ENCODE data around the gene MED22.
"Not testable (repeated sequence)": the region's sequence is repeated elsewhere in the genome, so short reads cannot be mapped to it uniquely, and the experiment has no call there.

The MED22 gene

DNA sequence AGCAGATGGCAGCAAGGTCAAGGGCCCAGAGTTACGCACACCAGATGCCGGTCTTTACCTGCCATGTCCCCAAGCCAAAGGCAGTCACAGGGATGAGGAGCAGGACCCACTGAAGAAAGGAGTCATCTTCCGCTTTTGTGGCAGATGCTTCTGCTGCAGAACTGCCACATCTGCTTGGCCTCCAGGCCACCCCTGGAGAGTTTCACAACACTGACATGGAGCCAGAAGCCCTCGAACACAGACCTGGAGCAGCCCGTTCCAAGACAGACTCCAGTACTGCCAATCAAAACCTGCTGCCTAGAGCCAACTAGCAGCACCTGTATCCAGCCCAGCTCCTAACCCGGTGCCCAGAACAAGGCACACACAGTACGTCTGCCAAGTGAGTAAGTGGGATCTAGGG lies 6.8 kb upstream of the MED22 start:
- DNase-seq: no peak

DNA sequence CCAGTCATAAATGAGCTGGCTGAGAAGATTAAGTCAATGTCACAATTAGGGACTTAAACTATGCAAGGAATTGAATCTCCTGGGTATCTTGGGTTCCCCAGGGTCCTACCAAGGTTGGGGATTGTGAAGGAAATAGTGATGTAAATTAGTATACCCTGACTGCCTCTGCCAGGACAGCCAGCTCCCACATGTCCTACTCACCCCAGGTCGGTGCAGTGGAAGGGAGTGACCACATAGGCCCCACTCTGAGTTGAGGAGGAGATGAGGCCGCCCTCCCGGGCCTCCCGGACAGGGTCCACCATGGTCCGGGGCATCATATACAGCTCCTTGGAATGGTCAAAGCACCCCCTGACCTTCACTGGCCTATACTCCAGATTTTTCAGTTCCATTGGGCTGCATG lies 5.6 kb upstream of the MED22 start:
- DNase-seq: no peak

- no peak for DNase-seq
These were observed 4.9 kb upstream of the MED22 start for GRCh38 chr9:133352635-133353340.

- no peak for DNase-seq
These were observed 4.1 kb upstream of the MED22 start for GRCh38 chr9:133351908-133352634.

DNA sequence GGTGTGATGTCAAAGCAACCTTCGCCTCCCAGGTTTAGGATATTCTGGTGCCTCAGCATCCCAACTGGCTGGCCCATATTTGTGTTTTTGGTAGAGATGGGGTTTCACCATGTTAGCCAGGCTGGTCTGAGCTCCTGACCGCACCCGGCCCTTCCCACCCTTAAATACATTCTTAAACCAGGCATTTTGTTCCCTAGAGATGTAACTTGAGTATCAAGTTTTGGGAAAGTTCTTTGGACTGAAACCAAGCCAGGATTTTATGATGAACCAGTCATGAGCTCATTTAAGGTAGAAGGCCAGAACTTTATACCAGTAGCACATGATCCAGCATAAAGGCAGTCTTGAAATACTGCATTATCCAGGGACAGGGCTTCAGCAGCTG lies 3.6 kb upstream of the MED22 start:
- DNase-seq: no peak

GRCh38 chr9:133349965-133350616 lies 2.2 kb upstream of the MED22 start:
- no peak for DNase-seq

- no peak for DNase-seq
These were observed 1.0 kb upstream of the MED22 start for GRCh38 chr9:133348718-133349573.

DNA sequence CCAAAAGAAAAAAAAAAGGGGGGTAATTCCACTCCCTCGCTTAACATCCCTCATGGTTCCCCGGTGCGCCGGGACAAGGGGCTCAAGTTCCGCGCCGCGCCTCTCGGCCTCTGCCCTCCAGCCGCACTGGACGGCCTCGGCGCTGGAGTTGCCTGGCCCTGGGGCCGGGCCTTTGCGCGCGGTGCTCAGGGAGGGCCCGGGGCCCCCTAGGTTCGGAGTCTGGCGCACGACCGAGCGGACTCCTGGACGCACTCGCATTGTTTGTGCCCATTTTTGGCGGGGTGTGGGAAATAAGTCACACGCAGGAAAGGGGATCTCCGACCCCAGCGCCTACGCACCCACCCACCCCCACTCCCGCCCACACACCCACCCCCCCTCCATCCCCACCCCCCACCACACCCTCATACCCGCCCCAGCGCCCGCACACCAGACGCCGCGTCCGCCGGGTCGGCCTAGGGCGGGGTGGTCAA lies 381 bp downstream of the MED22 start:
- peak; percentile 34 for DNase-seq

GRCh38 chr9:133346021-133346785 lies 1.7 kb downstream of the MED22 start:
- DNase-seq: no peak

GRCh38 chr9:133345596-133345995 lies 2.3 kb downstream of the MED22 start:
- no peak for DNase-seq

DNA sequence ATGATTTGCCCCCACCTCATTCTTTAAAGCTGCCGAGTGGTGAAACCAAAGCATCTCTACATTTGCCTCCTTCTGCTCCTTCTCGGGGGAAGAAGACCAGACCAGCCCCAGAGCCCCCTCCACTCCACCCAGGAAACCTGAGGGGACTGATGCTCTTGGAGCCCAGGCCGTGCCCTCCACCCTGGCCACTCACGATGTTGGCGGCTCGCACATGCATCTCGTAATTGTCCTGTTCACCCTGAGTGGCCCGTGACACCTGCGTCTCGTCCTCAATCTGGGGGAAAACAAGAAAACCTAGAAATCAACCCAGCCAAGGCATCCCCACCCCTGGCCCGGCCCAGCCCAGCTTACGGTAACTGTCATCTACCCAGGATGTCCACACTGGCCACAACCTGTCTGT lies 3.0 kb downstream of the MED22 start:
- no peak for DNase-seq

- no peak for DNase-seq
These were observed 3.9 kb downstream of the MED22 start for GRCh38 chr9:133344071-133344470.

DNA sequence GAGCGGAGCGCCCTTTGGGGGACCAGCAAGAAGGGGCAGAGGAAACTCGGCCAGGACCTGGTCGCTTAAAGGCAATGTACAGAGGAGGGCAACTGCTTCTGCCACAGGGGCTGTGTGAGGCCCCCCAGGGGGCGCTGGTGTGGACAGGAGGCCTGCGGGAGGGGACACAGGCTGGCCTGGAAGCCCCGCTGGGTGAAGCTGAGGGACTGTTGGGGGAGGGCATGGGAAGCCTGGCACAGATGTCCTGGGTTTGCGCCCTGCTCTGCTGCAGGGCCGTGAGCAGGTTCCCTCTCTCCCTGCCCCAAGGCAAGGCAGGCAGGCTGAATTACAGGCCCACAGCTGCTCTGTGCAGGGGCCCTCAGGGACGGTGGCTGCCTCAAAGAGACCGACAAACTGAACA lies 5.4 kb downstream of the MED22 start:
- DNase-seq: no peak

- no peak for DNase-seq
These were observed 5.9 kb downstream of the MED22 start for GRCh38 chr9:133342069-133342406.

DNA sequence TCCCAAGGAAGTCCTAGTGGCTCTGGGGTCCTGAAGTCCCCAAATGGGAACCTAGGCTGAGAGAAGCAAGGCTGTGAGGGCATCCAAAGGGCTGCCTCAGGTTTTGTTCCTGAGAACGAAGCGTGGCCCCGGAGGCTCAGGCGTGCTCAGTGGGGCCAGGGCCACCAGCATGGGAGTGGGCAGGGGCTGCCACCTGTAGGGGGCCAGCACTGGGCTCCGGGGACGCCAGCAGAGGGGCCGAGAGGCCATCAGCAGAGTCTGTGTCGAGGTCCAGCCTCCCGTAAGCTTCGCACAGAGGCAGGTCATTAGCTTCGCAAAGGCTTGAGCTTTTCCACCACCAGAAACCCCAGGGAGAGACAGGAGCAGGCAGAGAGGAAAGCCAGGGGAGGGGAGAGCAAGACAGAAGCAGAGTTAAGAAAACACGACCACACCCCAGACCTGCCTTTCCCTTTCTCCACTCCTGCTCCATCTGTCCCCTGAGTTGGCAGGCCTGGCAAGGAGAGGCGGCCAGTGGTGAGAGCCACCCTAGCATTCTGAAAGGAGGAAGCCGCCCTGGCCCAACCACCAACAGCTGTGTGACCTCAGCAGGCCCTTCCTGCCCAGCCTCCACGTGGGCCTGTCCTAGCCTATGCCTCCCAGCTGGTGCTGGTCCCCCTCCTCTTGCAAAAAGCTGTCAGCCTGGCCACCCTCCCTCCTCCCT lies 6.4 kb downstream of the MED22 start:
- DNase-seq: no peak

GRCh38 chr9:133340916-133341315 lies 7.0 kb downstream of the MED22 start:
- DNase-seq: no peak

DNA sequence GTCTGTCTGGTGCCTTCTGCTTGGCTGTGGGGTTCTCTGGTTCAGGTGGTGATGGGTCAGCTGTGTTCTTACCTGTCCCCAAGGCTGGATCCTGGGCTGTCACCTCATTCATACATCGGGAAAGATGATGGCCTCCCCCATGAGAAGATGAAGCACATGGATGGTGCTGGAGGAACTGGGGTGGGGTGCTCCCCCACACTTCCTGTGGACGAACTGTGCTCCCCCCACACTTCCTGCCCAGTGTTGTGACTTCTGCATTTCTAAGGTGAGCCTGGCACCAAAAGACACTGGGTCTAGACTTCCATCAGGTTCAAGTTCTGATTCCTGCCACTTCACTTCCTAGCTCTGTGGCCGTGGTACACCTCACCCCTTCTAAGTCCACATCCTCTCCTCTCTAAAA lies 7.7 kb downstream of the MED22 start:
- DNase-seq: no peak

GRCh38 chr9:133339641-133340040 lies 8.3 kb downstream of the MED22 start:
- DNase-seq: no peak

DNA sequence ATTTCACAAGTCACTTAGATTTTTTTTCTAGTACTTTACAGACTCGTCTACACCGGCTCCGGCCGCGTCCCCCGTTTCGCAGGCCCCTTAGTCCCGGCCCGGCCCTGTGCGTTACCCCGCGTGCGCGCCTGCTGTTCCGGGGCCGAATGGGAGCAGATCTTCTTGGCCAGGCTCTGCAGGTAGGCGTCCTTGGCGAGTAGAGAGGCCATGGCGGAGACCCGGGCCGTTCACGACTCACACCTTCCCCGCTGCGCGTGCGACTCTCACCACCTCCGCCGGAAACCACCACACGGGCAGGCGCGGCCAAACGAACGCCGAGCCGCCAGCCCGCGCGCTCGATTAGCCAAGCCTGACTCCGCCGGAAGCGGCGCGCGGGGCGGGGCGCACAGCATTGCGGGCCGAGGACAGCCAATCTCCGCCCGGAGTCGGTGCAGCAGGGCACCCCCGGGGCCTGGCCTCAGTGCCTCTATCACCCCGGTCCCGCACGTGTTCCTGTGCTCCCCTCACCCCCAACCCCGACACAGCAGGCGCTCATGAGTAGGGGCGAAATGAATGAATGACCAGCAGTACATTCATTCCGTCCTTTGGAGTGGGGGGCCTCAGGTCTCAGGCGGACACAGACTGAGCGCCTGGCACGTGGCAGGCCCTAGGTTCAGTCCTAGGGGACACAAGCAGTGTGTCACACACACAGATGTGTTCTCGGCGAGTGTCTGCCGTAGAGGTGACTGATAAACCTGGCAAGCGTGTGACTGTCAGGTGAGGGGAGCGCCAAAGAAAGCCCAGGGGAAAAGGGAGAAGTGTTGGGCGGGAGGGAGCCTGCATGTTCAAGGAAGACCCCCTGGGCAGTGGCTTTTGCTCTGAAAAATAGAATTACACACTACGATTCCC lies 11.8 kb downstream of the MED22 start, which contains the start of gene SURF6:
Gene SURF6, minus strand, starts transcription at position 265 of the 888 bp plus-strand sequence. Its CDS starts 56 bp downstream, at position 209.
- peak; percentile 91 for DNase-seq

- not testable (repeated sequence) for DNase-seq
These were observed 13.0 kb downstream of the MED22 start for GRCh38 chr9:133334888-133335287.

DNA sequence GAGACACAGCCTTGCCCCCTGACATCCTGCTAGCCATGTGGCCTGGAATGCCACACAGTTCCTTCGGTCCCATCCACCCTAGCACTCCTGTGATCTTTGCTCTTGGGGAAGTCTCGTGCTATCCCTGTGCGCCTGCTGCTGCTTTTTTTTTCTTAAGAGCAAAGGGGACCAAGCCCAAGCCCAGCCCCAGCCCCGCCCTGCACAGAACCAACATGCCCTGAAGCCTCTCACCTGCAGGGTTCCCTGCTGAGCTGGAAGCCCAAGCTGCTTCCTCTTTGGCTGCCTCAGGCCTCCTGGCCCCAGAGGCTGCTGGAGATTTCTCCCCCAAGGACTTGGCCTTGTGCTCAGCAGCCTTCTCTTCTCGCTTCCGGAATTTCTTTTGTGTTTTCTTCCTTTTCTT lies 13.8 kb downstream of the MED22 start:
- DNase-seq: no peak

Data from activated CD4-positive, alpha-beta T cell treated with anti-CD3 and anti-CD28 coated beads, Interleukin-2, amount 50 U/mL, for 1 hour (primary cell).